22Rv1 (cell line): Measurements from ENCODE around the gene TSPAN9.

ENCODE experiments used
- H3K27ac ChIP-seq: fragments of 450-650 bp; 2 replicates; pipeline ENCODE4 v1.5.1; 2017
- CTCF ChIP-seq: fragments of 450-650 bp; IDR thresholded peaks from 2 replicates; pipeline ENCODE4 v1.5.1; 2017; ENCODE audit warnings: mild to moderate bottlenecking
- ZFX ChIP-seq: fragments of 450-650 bp; IDR thresholded peaks from 2 replicates; pipeline ENCODE4 v1.6.1; 2017; ENCODE audit warnings: antibody characterized with exemption, borderline replicate concordance

The TSPAN9 gene

GRCh38 chr12:3317841-3318501 lies 240.8 kb downstream of the TSPAN9 start:
- TF ChIP-seq CTCF: no peak
- H3K27ac ChIP-seq: no peak overlapping the region

- H3K27ac ChIP-seq: no peak overlapping the region
- no peak for TF ChIP-seq ZFX
- TF ChIP-seq CTCF: no peak
Measured at GRCh38 chr12:3319723-3320492, 242.7 kb downstream of the TSPAN9 start.

GRCh38 chr12:3320881-3321509 lies 243.8 kb downstream of the TSPAN9 start:
- TF ChIP-seq ZFX (no peak), CTCF (no peak)
- no peak overlapping the region for H3K27ac ChIP-seq

- TF ChIP-seq CTCF (no peak), ZFX (no peak)
- no peak overlapping the region for H3K27ac ChIP-seq
Measured at GRCh38 chr12:3321881-3322280, 244.7 kb downstream of the TSPAN9 start.

- TF ChIP-seq CTCF (no peak), ZFX (no peak)
- H3K27ac ChIP-seq: no peak overlapping the region
Measured at GRCh38 chr12:3323002-3323685, 246.0 kb downstream of the TSPAN9 start.

- TF ChIP-seq ZFX (no peak), CTCF (no peak)
- H3K27ac ChIP-seq: no peak overlapping the region
Measured at GRCh38 chr12:3325736-3326135, 248.6 kb downstream of the TSPAN9 start.
